AG04449 (cell line): Measurements from ENCODE around the gene ZNF518A.

ENCODE experiments used
- CTCF ChIA-PET: fragments of 350-600 bp; formaldehyde crosslinking; extraction: SDS; loops from one replicate; lab custom pipeline; 2021; ENCODE audit warnings: antibody characterized with exemption; lab: Yijun Ruan, JAX
- POLR2A ChIA-PET: fragments of 400-600, 350-600 bp; formaldehyde crosslinking; extraction: SDS; loops from one replicate; lab custom pipeline; 2020; ENCODE audit warnings: antibody characterized with exemption, inconsistent platforms; lab: Yijun Ruan, JAX
- DNase-seq: peaks from one replicate; pipeline ENCODE4 v3.0.0-alpha.2; 2010; ENCODE audit warnings: low read depth, low spot score
- H3K4me3 ChIP-seq: 2 replicates; pipeline ENCODE4 v1.5.1; 2011; ENCODE audit warnings: low read depth, mild to moderate bottlenecking, control low read depth, low read length
- CTCF ChIP-seq: IDR thresholded peaks from one replicate; pipeline ENCODE4 v1.5.1; 2011; ENCODE audit warnings: mild to moderate bottlenecking, moderate library complexity, low read length, control low read depth, inconsistent platforms; ENCODE audit not compliant: insufficient read depth; ENCODE audit errors: missing control alignments

Gene ZNF518A

GRCh38 chr10:96097865-96098264 lies 32.2 kb upstream of the ZNF518A start:
- DNase-seq = no peak
- no peak overlapping the region for H3K4me3 ChIP-seq
- ChIA-PET POLR2A (no interaction called here), CTCF (no interaction called here)
- no peak for TF ChIP-seq CTCF

- TF ChIP-seq CTCF = no peak
- no peak overlapping the region for H3K4me3 ChIP-seq
- POLR2A ChIA-PET = no interaction called here
- CTCF ChIA-PET = no interaction called here
- DNase-seq = no peak
Measured at GRCh38 chr10:96107623-96108038, 22.5 kb upstream of the ZNF518A start.

GRCh38 chr10:96112531-96112930 lies 17.6 kb upstream of the ZNF518A start:
- no peak for DNase-seq
- no peak for TF ChIP-seq CTCF
- H3K4me3 ChIP-seq = no peak overlapping the region
- CTCF ChIA-PET = no interaction called here
- POLR2A ChIA-PET = no interaction called here

- H3K4me3 ChIP-seq = no peak overlapping the region
- no peak for TF ChIP-seq CTCF
- POLR2A ChIA-PET = no interaction called here
- CTCF ChIA-PET = no interaction called here
- DNase-seq = no peak
Measured at GRCh38 chr10:96118604-96119450, 11.3 kb upstream of the ZNF518A start.

- no peak overlapping the region for H3K4me3 ChIP-seq
- CTCF ChIA-PET = interaction anchor here (1.3 kb wide), 1 partner anchor 106 kb away, joined by 3 read pairs; no protein-coding TSS in a partner anchor
- no peak for DNase-seq
- POLR2A ChIA-PET = interaction anchor here (0.7 kb wide), 1 partner anchor 73 kb away, joined by 3 read pairs; no protein-coding TSS in a partner anchor
- no peak for TF ChIP-seq CTCF
Measured at GRCh38 chr10:96122824-96123223, 7.3 kb upstream of the ZNF518A start.
